Stomach (tissue), 9 donors: ENCODE data around the gene GMEB2. TPM values are rescaled to one million over a fixed set of nuclear protein-coding genes. Genes with fewer than 3 reads are reported as not detected.

Experiments
- DNase-seq, 2 donors: peaks; one replicate each; pipeline versions ENCODE4 v3.0.0 to v3.0.0-alpha.2; 2013 to 2019
- H3K27ac ChIP-seq, 5 donors: fragments of 200-600 bp in 4 of 5; sonication (generic) in 4 of 5; one replicate each; pipeline ENCODE4 v1.5.1; 2013 to 2019; ENCODE audit warnings: mild to moderate bottlenecking in 1 of 5, moderate library complexity in 1 of 5
- H3K27me3 ChIP-seq, 3 donors: fragments of 200-600 bp; sonication (generic); one replicate each; pipeline ENCODE4 v1.5.1; 2017 to 2019; ENCODE audit warnings: mixed run types in 1 of 3
- H3K36me3 ChIP-seq, 4 donors: fragments of 200-600 bp; sonication (generic); 1 replicate in 3 of 4; 2 replicates in 1 of 4; pipeline ENCODE4 v1.5.1; 2016 to 2019
- H3K4me1 ChIP-seq, 4 donors: fragments of 200-600 bp; sonication (generic); one replicate each; pipeline ENCODE4 v1.5.1; 2016 to 2019
- H3K4me3 ChIP-seq, 4 donors: fragments of 200-600 bp; sonication (generic) in 3 of 4; one replicate each; pipeline ENCODE4 v1.5.1; 2016 to 2019; ENCODE audit warnings: mild to moderate bottlenecking in 1 of 4
- H3K9me3 ChIP-seq, 4 donors: fragments of 200-600 bp; sonication (generic); one replicate each; pipeline ENCODE4 v1.5.1; 2016 to 2019
- CTCF ChIP-seq, 7 experiments: fragments of 450-650 bp in 4 of 7; fragments of 200-600 bp in 3 of 7; sonication (generic) in 3 of 7; IDR thresholded peaks; one replicate each; pipeline ENCODE4 v1.5.1; 2016 to 2019; ENCODE audit warnings: antibody characterized with exemption in 7 of 7, control low read depth in 2 of 7, mild to moderate bottlenecking in 1 of 7
- EP300 ChIP-seq: sonication (generic); formaldehyde crosslinking; IDR thresholded peaks from one replicate; pipeline ENCODE4 v1.6.1; 2017; ENCODE audit warnings: antibody characterized with exemption
- POLR2A ChIP-seq, 4 donors: fragments of 450-650 bp; IDR thresholded peaks; one replicate each; pipeline ENCODE4 v1.6.1; 2016; ENCODE audit warnings: antibody characterized with exemption in 4 of 4, control low read depth in 2 of 4, mild to moderate bottlenecking in 1 of 4, moderate library complexity in 1 of 4
- POLR2AphosphoS5 ChIP-seq, 3 donors: sonication (generic); formaldehyde crosslinking; IDR thresholded peaks; one replicate each; pipeline ENCODE4 v1.6.1; 2016; ENCODE audit warnings: antibody characterized with exemption in 3 of 3
- WGBS, 5 donors: extraction: QIAGEN DNeasy Blood & Tissue Kit in 3 of 5; methylation state at CpG; one replicate each; pipeline versions ENCODE4 v1.1.5 to v1.1.7; 2013 to 2018; 5-methylcytosine and 5-hydroxymethylcytosine counted together
- intact Hi-C: fragments of 100-400 bp; cut with DNase I; formaldehyde crosslinking; loops from one replicate; pipeline ENCODE4 v1.15.1; 2023; ENCODE audit warnings: low total_unique reads
- polyA plus RNA-seq, 3 donors: library from polyadenylated mRNA; stranded (reverse); fragments of 200-250 nt; gene quantifications; one replicate each; pipeline ENCODE4 v1.2.3, GENCODE V29; 2013
- total RNA-seq, 5 donors: library from RNA; depleted of rRNA; stranded (reverse); fragments of >200 nt; gene quantifications; one replicate each; pipeline versions ENCODE4 v1.1.0 to v1.2.3, GENCODE V29; 2014 to 2016
- donor health status: healthy with polysubstance abuse.
- donor health status: Bipolar disorder and iron deficiency.
- donor health status: healthy.

The GMEB2 gene
- total and polyA plus RNA-seq, 8 donors = 1.8 to 20.4 (median 7.5) TPM

GRCh38 chr20:63664861-63665594 is 38.1 kb upstream of the GMEB2 start:
- 60 to 71% (median 65%) methylated on average over 13 to 18 of the region's 18 CpGs for WGBS, 5 donors
- TF ChIP-seq POLR2AphosphoS5 (IDR thresholded peaks at IDR 0.05) = no peak
- TF ChIP-seq EP300 = no peak
- TF ChIP-seq CTCF (IDR thresholded peaks at IDR 0.05) = no peak
- TF ChIP-seq POLR2A (IDR thresholded peaks at IDR 0.05) = no peak
- peak in 1 of 2 donors; percentile 37 for DNase-seq
- peaks cover 54 to 95% (median 86%) of the 10 kb centered on the region in 4 donors for H3K36me3 ChIP-seq
- H3K4me1 ChIP-seq = peaks cover 0 to 16% (median 1%) of the 10 kb centered on the region in 4 donors
- intact Hi-C loops = no loop called here
- H3K9me3 ChIP-seq = no peaks in the 10 kb centered on the region
- H3K27me3 ChIP-seq = no peaks in the 10 kb centered on the region
- no peak overlapping the region for H3K4me3 ChIP-seq
- H3K27ac ChIP-seq = no peak overlapping the region

- no peak for DNase-seq
- intact Hi-C loops = no loop called here
- H3K27me3 ChIP-seq = no peaks in the 10 kb centered on the region
- no peak overlapping the region for H3K4me3 ChIP-seq
- TF ChIP-seq POLR2A (IDR thresholded peaks at IDR 0.05) (no peak), CTCF (IDR thresholded peaks at IDR 0.05) (no peak), POLR2AphosphoS5 (IDR thresholded peaks at IDR 0.05) (no peak), EP300 (no peak)
- peaks cover 5 to 23% (median 7%) of the 10 kb centered on the region in 4 donors for H3K4me1 ChIP-seq
- peaks cover 54 to 93% (median 86%) of the 10 kb centered on the region in 4 donors for H3K36me3 ChIP-seq
- H3K9me3 ChIP-seq = no peaks in the 10 kb centered on the region
- WGBS, 5 donors = 91 to 92% (median 92%) methylated on average over 18 to 22 of the region's 22 CpGs
- H3K27ac ChIP-seq = no peak overlapping the region
Observed at GRCh38 chr20:63664143-63664851, 37.4 kb upstream of the GMEB2 start.

- H3K9me3 ChIP-seq = no peaks in the 10 kb centered on the region
- no peak overlapping the region for H3K4me3 ChIP-seq
- 89 to 95% (median 94%) methylated on average over 5 to 26 of the region's 26 CpGs for WGBS, 5 donors
- TF ChIP-seq POLR2AphosphoS5 (IDR thresholded peaks at IDR 0.05) (no peak), CTCF (IDR thresholded peaks at IDR 0.05) (no peak), POLR2A (IDR thresholded peaks at IDR 0.05) (no peak), EP300 (no peak)
- no peaks in the 10 kb centered on the region for H3K27me3 ChIP-seq
- intact Hi-C loops = no loop called here
- H3K36me3 ChIP-seq = peaks cover 49 to 85% (median 78%) of the 10 kb centered on the region in 4 donors
- no peak overlapping the region for H3K27ac ChIP-seq
- no peak for DNase-seq
- H3K4me1 ChIP-seq = peaks cover 10 to 30% (median 15%) of the 10 kb centered on the region in 4 donors
Observed at GRCh38 chr20:63663332-63664066, 36.6 kb upstream of the GMEB2 start.

- Histone ChIP-seq H3K4me1 (peaks cover 11 to 33% (median 18%) of the 10 kb centered on the region in 4 donors), H3K36me3 (peaks cover 43 to 78% (median 71%) of the 10 kb centered on the region in 4 donors), H3K9me3 (no peaks in the 10 kb centered on the region), H3K27me3 (no peaks in the 10 kb centered on the region), H3K4me3 (no peak overlapping the region), H3K27ac (no peak overlapping the region)
- no peak for TF ChIP-seq POLR2AphosphoS5 (IDR thresholded peaks at IDR 0.05)
- TF ChIP-seq CTCF (IDR thresholded peaks at IDR 0.05) = no peak
- no peak for TF ChIP-seq POLR2A (IDR thresholded peaks at IDR 0.05)
- TF ChIP-seq EP300 = no peak
- intact Hi-C loops = no loop called here
- WGBS, 5 donors = 91 to 96% (median 94%) methylated on average over 4 to 9 of the region's 9 CpGs
- DNase-seq = no peak
Observed at GRCh38 chr20:63662813-63663189, 35.9 kb upstream of the GMEB2 start.
